HG03097 (cell line): Measurements from ENCODE around the gene MICAL3.

Experiments
- ATAC-seq: cut with Tn5 transposase; IDR thresholded peaks from one replicate; pipeline ENCODE4 v1.9.1; 2021; ENCODE audit not compliant: unreplicated experiment, low FRiP score

MICAL3 gene

GRCh38 chr22:17748555-17749353 lies 275.6 kb downstream of the MICAL3 start:
- ATAC-seq: no peak

DNA sequence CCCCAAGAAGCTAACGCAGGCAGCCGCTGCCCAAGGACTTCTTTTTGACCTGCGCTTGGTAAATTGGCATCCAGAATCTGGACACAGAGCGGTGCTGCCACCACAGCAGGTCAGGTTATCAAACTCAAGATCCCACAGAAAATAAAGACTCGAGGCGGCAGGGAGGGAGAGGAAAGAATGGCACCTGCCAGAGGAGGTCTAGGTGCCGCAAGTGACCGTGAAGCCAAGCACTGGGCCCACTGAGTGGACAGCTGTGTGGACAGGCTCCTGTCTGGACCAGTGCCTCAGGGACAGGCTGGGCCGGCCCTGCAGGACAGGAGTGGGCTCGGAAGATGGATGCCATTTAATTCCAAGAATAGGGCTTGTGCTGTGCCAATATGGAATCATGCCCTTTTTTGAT lies 277.4 kb downstream of the MICAL3 start:
- ATAC-seq: no peak

- ATAC-seq: no peak
Observed at GRCh38 chr22:17744430-17744829, 279.9 kb downstream of the MICAL3 start.

DNA sequence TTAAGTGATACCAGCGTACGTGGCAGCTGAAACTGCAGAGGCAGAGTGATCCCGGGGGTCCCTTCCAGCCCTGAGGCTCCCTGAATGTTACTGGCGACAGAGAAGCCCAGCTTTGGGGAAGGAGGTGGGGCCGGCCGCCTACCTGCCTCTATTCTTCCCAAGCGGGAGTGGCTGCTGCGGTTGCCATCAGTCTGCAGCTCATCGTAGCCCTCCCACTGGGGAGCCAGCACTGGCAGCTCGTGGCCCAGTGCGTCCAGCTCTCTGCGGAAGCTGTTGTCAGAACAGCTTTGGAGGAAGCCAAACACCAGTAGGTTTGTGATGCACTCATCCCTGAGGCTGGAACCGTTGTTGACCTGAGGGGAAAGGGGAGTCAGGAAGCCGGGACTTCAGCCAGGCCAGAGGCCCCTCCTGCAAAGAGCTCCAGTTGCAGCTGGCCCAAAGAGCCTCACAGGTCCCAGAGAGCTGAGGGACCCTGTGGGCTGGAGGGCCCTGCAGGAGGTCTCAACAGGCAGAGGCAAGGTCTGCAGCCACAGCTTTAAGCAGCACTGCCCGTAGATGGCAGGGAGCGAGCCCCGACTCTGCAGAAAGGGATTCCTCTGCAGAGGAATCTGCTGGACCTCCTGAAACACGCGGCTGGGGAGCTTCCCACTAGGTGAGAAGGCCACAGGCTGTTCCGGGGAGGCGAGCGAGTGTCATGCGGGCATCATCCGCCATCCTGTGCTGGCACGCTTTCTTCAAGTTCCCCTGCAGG lies 280.5 kb downstream of the MICAL3 start:
- ATAC-seq: no peak

GRCh38 chr22:17742527-17742902 lies 281.8 kb downstream of the MICAL3 start:
- no peak for ATAC-seq

DNA sequence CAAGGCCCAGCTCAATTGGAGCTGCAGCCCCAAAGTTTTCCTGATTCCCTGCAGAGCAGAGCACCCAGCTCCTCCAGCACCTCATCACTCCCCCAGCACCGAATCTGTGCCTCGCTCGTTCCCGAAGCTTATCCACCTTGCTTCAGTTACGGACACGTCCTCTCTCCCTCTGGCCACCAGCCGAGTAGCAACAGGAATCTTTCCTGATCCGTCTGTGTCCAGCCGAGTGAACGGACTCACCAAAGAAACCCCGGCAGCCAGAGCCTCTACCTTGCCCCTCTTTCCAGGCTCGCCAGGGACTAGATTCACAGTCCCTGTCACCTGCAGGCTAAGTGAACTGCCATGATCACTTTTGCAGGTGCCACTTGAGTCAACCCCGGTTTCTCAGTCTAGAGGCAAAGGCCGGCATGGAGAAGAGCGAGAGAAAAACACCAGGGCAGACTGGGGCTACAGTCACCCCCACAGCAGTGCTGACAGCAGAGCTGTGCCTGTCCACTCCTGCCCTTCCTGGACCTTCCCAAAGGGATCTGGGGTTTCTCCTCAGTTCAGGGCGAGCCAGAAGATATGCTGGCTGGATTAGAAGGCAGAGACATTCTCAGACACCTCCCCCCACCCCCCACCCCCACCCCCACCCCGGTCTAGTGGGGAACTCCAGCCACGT lies 282.4 kb downstream of the MICAL3 start:
- ATAC-seq: no peak

- no peak for ATAC-seq
Observed at GRCh38 chr22:17739196-17739975, 285.0 kb downstream of the MICAL3 start.

DNA sequence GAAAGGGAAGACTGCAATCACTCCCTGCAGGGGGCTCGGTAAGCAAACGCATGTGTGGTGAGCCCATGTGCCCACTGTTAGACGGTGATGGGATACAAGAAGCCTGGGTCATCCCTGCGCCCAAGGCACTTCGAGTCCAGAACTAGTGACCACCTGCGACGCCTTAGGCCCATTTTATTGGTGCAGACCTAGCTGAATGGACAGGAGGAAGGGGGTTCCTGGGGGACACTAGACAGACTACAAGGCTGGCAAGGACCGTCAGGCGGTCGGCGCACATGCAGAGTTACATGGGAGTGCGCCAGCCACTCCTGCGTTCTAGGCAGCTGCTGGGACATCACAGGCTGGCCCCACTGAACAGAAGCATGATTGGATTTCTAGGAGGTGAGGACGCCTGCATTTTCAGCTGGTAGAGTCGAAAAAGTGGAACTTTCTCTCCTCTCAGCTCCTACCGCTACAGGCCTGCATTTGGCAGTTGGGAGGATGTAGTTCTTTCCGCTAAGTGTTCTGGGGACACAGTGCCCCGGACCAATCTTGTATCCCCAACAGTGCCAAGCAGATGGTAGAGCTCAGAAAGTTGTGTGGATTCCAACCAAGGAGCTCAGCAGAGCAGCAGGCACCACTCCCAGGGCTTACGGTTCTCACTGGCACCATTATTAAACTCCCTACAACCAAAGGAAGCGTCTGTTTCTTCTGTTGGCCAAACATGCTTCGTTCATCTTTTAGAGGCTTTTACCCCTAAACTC lies 285.8 kb downstream of the MICAL3 start:
- no peak for ATAC-seq
